ENCODE measurements around the gene SLC26A9.
A peak's percentile ranks its signal among the peaks of the same experiment; 100 is the strongest.

Gene SLC26A9

DNA sequence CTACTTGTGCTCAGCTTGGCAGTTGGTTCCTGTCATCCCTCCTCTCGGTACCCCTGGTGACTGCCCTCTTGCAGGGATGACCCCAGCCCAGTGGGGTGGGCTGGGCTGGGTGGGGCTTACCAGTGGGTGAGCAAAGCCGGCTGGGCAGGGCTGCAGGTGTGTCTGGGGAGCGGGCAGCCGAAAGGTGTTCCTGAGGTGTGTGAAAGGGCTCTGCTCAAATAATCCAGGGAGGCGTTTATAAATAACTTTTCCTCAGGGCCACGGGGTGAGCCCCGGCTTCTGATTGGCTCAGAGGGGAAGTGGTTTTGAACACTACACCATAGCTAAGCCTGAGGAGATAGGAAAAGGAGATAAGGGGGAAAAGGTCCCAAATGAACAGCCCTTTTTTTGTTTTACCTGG lies at the start of gene SLC26A9:
Gene SLC26A9 (minus strand): TSS at position 212 of the 400 bp plus-strand sequence. CDS start 7,636 bp downstream, outside the sequence.
- DNase-seq (ENCODE audit: low read depth) = no peak

- no peak for DNase-seq (ENCODE audit: low read depth)
Measured at GRCh38 chr1:205992218-205992882, 49.1 kb upstream of the SLC26A9 start.

DNA sequence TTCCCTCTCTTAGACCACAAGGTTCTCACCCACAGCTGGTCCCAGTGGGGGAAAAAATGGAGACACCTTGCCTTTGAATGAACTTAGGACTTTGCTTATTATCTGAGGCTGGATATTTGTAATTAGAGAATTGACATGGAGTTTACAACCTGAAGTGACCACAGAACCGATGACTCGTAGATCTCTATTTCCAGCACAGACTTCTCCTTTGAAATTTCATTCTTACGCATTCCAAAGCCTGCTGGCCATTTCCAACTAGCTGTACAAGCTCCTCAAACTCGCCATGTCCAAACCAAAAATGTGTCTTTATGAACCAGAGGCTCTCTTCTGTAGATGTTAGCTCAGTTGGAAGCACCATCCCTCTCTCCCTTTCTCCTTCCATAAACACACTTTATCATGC lies 48.0 kb upstream of the SLC26A9 start:
- DNase-seq (ENCODE audit: low read depth) = no peak

GRCh38 chr1:205990226-205990625 lies 47.0 kb upstream of the SLC26A9 start:
- DNase-seq (ENCODE audit: low read depth) = no peak

GRCh38 chr1:205989786-205990185 lies 46.5 kb upstream of the SLC26A9 start:
- no peak for DNase-seq (ENCODE audit: low read depth)

DNA sequence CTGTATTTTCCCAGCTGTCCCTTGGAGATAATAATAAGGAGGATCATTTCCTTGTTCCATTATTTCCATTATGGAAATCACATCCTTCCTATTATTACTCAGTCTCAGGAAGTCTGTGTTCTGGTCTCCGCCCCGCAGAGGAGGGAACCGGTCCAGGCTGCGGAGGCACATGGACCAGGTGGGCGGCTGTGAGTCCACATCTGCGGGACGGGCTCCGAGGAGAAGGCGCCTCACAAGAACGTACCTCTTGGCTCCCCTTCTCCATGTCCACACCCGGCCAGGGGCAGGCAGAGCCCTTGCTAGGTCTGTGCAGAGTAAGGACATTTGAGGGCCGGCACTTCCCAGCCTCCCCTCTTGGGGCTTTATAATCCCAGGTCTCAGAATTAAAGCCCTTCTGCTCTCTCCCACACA lies 45.3 kb upstream of the SLC26A9 start:
- DNase-seq (ENCODE audit: low read depth) = no peak

- DNase-seq (ENCODE audit: low read depth) = no peak
Measured at GRCh38 chr1:205986861-205987260, 43.6 kb upstream of the SLC26A9 start.

- no peak for DNase-seq (ENCODE audit: low read depth)
Measured at GRCh38 chr1:205986292-205986691, 43.0 kb upstream of the SLC26A9 start.

GRCh38 chr1:205985330-205986005 lies 42.2 kb upstream of the SLC26A9 start:
- DNase-seq (ENCODE audit: low read depth) = no peak

DNA sequence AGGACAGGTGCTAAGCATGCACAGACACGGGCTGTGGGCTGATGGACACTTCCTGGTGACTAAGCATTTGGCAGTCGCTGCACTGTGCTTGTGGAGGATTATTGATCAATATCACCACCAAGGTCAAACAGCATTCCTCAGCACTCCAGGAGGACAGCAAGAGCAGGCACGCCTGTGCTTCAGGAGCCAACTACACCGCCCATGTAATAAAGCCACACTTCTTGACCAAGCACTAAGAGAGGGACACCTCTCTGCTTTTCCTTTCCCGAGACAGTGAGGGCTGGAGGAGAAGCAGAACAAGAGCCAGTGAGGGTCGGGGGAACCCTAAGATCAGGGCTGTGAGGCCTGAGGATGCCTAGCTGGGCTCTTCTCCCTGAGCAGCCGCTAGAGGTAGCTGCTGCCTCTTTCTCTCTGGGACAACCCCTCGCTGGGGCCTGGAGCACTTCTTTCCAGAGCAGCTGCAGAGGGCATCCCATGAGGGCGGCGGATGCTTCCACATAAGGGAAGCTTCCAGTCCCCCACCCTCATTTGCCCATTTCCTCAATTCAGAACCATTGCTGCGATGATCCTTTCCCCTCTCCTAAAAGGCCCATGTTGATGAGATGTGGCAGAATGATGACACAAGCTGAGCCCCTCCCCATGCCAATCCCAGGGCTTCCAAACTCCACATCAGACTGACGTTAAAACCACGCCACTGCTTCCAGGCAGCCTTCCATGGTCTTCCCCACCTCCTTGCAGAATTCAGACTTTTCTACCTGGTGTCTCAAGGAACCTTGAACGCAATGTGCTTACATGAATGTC lies 40.9 kb upstream of the SLC26A9 start:
- DNase-seq (ENCODE audit: low read depth) = no peak

DNA sequence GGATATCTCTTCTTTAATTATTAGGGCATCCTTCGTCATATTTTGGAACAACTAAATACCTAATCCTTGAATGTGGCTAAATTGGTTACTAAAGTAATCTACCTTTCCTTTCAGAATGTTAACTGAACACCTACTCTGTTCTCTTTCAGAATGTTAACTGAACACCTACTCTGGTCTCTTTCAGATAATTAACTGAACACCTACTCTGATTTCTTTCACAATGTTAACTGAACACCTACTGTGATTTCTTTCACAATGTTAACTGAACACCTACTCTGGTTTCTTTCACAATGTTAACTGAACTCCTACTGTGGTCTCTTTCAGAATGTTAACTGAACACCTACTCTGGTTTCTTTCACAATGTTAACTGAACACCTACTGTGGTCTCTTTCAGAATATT lies 38.0 kb upstream of the SLC26A9 start:
- no peak for DNase-seq (ENCODE audit: low read depth)

DNA sequence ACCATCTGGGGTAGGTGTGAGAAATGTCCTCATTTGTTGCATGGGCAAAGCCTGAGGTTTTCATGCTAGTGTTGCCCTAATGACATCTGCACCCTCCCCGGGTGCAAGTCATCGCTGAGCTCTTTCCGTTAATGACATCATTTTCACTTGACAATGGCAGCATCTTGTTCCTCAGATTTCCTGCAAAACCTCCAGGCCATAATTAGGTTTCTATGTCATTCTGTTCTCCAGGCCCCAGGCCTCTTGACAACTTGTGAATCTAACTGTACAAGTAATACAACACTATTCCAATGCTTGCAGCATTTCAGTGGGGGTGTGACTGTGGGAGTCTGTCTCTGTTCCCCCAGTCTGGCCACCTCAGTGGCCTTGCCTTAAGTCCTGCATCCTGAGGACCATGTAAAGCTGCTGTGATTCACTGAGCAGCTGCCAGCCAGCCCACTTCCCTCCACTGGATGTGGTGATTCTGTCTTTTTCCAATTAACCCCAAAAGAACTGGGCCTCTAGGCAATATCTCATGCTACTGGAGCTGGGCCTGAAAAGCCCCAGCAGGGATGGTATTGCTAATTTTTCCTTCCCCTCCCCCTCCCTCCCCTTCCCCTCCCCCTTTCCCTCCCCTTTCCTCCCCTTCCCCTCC lies 37.1 kb upstream of the SLC26A9 start:
- DNase-seq (ENCODE audit: low read depth) = no peak

DNA sequence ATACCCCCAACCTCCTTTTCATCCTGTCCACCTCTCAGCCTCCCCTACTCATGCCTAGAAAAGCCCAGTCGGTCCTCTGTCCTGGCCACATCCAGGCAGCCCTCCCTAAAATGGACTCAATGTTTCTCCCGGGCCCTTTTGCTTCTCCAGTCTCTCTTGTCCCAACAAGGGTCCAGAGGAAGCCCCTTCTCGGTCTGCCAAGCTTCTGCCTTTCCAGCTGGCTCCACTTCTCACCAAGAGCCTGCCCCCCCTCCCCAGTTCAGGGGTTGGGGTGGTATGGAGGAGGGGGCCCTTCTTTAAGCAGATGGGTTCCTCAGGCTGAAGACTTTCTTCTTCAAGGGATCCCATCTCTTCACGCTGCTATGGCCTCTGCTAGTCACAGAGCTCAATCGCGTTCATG lies 36.0 kb upstream of the SLC26A9 start:
- DNase-seq (ENCODE audit: low read depth) = no peak

- DNase-seq (ENCODE audit: low read depth) = no peak
Measured at GRCh38 chr1:205978676-205979075, 35.4 kb upstream of the SLC26A9 start.

GRCh38 chr1:205977402-205978014 lies 34.3 kb upstream of the SLC26A9 start:
- DNase-seq (ENCODE audit: low read depth) = peak; percentile 59

GRCh38 chr1:205976708-205977401 lies 33.6 kb upstream of the SLC26A9 start:
- DNase-seq (ENCODE audit: low read depth) = no peak

GRCh38 chr1:205976036-205976435 lies 32.8 kb upstream of the SLC26A9 start:
- DNase-seq (ENCODE audit: low read depth) = no peak

- DNase-seq (ENCODE audit: low read depth) = no peak
Measured at GRCh38 chr1:205975387-205975998, 32.2 kb upstream of the SLC26A9 start.

- no peak for DNase-seq (ENCODE audit: low read depth)
Measured at GRCh38 chr1:205974712-205975111, 31.5 kb upstream of the SLC26A9 start.

GRCh38 chr1:205973377-205974232 lies 30.3 kb upstream of the SLC26A9 start:
- no peak for DNase-seq (ENCODE audit: low read depth)
